ENCODE results near the gene LINGO4.

The LINGO4 gene

DNA sequence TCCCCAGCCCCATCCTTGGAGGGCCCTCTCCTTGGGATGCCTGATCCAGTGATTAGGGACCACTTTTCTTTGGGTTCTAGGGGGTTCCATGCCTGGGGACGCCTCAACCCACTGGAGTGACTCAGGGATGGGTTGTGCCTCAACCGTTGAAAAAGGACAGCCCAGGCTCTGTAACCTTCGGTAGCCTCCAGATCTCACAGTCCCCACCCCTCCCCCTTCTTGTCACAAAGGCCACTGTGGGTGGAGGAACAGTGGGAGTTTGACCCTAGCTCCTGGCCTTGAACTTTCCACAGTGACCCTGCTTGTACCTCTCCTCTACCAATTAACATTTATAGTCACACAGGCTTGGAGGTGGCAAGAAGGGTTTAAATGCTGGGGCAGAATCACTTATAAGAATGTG lies 29.0 kb upstream of the LINGO4 start:
- DNase-seq (ENCODE audit: low spot score) = no peak

DNA sequence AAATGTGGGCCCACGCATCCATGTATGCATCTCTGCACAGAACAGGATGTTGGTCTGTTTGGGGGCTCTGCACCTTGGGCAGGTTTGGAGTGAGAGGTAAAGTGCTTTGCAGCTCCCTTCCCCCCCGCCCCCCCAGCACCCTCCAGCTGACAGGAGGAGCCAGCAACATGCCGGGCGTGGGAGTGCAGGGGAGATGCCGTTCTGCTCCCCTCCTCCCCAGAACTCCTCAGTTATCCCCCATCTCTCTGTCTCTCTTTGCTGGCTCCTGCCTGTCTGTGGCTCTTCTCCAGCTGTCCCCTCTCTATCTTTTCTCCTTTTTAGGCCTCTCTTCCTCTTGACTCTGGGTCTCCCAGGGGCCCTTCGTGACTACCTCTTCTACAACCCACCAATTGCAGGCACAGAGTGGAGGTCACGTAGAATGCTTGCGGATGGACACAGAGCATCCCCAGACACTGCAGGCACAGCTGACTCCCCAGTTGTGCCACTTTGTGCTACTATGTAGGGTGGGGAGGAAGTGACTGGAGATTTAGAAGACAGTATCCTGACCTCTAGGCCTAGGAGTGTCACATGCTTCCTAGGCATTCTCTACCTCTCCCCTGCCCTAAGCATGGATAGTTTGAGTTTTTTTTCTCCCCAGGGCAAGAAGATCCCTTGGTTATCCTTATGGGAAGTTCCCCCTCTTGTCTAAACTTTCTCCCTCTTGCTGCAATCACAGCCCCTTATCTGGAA lies 28.1 kb upstream of the LINGO4 start:
- no peak for DNase-seq (ENCODE audit: low spot score)

DNA sequence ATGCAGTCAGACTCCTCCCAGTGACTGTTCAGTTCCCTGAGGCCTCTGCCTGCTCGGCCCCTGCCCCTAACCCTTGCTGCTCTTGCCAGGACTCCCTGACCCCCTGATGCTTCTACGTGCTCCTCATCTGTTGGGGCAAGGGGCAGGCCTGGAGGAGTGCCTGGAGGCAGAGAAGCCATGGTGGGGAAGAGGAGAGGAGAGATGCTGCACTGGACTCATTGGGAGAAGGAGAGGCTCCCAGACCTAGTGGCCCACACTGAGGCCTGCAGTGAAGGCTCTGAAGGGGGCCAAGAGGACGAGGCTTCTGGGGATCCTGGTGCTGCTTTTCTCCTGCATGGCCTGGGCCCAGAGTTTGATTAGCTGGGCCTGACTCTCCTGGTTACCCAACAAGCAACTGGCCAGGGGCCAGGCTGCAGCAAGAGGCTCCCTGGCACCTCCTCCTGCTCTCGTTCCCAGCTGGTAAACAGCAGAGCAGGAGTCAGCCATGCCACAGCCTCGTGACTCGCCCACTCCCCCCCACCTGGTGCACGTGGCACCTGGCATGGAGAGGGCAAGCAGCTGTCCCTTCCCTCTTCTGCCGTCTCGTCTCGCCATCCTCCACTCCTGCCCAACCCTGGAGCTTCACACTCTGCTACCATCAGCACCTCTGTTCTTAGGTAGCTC lies 27.2 kb upstream of the LINGO4 start:
- no peak for DNase-seq (ENCODE audit: low spot score)

DNA sequence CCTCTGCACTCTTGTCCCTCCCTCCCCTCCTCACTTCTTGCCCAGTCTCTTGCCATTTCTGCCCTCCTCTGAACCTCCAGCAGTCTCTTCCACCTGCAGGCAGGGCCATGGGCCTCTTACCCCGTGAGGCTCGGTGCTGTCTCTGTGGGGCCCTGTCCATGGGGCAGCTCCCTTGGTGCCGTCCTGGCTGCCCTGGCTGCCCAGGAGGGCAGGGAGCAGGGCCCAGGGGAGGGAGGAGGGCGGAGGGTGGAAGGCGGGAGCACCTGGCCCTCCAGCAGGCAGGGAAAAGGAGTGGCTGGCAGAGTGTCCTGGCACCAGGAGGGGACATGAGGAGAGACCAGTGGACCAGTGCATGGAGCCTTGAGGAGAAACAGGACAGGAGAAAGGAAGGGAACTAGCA lies 26.4 kb upstream of the LINGO4 start, which contains the start of gene RORC:
Gene RORC, minus strand, starts transcription at position 198 of the 400 bp plus-strand sequence. Its CDS starts 38 bp downstream, at position 160.
- DNase-seq (ENCODE audit: low spot score) = no peak

DNA sequence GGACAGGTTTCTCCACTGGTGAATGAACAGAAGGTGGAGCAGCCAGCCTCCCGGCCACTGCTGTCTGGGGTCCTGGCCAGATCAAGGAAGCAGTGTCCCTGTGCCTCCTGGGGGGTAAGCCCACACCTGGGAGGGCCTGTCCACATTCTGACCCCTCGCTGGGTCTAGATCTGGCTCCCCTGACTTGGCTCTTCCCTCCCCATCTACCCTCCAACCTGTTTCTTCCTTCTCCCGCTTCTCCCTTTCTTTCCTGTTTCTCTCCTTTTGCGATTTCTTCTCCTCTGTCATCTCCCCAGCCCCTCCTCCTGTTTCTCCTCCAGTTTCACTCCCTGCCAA lies 26.0 kb upstream of the LINGO4 start:
- no peak for DNase-seq (ENCODE audit: low spot score)

DNA sequence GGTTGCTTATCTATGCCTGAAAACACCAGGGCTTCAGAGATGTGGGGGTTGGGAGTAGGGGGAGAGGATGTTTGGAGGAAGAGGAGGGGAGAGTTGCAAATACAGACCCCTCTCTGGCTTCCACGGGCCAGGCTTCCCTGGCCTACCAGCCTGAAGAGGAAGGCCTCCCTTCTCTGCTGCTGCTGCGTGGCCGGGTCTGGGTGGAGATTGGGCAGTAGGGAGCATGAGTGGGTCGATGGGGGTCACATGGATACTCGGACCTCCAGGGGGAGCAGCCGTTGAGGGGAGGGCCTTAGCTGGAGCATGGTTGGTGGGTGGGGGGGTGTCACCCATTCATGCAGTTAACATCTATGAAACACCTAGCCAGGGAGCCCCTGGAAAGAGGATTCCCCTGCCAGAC lies 24.8 kb upstream of the LINGO4 start:
- DNase-seq (ENCODE audit: low spot score) = no peak

DNA sequence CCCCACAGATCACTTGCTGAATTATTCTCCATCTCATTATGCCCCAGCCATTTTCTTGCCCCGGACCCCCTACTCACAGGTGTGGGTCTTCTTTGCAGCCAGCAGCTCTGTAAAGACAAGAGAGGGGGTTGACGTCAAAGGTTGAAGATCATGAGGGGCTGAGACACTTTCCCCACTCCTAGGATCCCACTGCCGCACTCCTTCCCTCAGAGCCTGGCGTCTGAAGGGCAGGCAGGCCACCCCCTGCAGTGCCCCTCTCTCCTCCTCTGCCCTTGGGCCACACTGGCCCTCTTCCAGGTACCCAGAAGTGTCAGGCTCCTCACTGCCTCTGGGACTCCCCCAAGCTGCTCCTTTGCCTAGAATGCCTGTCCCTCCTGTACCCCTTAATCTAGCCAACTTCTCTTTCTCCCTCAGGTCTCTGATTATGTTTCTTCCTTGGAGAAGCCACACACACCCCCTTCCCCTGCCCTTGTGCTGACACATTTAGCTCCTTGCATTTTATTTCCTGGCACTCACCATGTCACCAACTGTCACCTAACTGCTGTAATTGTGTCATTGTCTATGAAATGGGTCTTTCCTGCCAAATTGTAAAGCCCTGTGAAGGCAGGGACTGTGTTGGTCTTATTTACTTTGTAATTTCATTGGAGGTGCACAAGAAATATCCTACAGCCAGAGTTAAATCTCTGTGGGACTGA lies 24.3 kb upstream of the LINGO4 start:
- DNase-seq (ENCODE audit: low spot score) = no peak

DNA sequence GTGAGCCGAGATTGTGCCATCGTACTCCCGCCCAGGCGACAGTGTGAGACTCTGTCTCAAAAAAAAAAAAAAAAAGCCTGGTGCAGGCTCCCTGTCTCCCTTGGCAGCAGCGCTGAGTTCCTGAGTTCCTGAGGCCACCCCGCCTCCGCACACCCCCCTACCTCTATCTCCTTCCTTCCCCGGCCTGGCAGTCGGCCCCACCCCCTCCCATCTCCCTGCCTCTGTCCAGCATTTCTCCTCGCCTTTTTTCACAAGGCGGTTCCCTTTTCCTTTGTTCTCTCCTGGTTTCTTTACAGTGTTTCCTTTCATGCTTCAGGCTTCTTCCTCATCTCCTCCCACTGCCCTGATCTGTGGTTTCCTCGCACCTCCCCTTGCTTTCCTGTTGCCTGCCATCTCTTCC lies 23.7 kb upstream of the LINGO4 start:
- no peak for DNase-seq (ENCODE audit: low spot score)

DNA sequence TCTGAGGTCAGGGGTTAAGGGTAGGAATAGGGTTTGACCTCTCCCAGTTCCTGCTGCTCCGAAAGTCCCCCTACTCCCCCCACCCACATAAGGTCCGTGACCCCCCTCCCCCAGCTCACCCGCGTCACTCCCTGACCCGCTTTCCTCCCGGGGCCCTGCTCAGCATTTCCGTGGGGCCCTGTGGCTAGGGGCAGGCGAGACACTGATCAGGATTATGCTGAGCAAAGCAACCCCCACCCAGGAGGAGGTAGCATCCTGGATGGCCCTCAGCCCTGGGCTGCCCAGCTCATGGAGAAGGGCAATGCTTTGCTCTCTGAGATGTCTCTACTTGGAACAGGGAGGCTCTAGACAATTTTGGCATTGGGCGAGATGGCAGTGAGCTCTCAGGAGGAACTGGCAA lies 22.6 kb upstream of the LINGO4 start:
- DNase-seq (ENCODE audit: low spot score) = no peak

DNA sequence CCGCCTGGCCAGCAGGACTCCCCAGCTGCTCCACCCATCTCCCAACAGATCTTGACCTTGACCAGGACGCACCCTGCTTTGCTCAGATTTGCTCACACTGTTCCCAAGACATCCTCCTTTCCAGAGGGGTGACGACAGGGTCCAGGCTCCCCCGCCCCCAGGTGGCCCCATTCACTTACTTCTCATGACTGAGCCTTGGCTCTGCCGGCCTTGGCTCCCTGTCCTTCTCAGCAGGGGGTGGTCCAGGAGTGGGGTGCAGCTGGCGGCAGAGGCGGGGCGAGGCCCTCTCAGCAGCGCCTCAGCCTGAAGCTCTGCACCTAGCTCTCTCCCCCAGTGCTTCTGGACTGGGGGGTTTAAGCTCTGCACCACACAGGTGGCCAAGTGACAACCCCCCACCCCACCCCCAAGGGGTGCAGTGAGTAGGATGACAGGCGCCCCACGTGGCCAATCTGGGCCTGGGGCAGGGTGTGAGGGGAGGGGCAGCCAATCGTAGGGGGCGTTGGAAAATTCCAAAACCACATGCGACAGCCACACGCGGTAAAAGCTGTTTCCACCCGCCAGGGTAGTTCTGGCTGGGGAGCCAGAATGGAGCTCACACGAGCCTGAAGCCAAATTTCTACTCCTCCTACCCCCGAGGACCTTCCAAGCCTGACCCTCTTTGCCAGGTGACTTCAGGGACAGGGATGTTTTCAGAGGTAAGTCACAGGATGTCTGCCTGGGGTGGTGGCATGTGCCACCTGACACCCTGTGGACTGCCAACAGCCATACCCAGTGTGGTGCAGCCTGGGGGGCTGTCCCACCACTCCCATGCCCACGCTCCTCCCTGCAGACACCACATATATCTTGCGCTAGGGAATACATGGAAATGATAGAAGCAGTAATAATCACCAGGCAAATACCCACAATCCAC lies 20.8 kb upstream of the LINGO4 start:
- no peak for DNase-seq (ENCODE audit: low spot score)

DNA sequence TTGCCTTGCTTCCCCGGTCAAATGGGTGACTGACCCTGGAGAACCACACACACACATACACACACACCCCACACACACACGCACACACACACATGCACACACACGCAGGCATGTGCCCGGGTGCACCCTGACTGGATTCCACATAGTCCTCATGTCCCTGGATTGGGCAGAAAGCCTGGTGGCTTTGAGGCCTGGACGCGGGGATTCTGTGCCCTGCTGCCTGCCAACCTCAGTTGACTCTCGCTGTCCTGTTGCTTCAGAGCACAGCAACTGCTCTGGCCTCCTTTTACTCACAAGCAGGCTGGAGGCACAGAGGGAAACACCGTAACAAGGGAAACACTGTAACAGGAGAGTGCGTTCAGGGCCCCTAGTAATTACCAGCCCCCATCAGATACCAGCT lies 20.0 kb upstream of the LINGO4 start:
- no peak for DNase-seq (ENCODE audit: low spot score)

DNA sequence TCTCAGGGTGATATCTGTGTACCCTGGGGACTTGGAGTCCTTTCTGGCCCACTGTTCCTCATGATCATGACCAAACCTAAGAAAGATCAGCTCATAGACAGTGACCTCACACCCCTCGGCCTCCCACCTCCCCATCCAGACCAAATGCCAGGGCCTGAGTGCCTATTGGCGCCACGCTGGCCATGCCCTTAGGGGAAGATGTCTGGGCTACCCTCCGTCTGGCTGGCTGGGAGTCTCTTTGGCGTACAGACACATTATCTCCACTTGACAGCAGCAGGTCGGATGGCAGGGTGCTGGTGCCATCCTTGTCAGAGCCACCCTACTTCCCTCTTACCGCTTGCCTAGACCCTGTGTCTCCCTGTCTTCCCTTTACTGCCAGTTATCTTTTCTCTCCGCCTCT lies 18.0 kb upstream of the LINGO4 start:
- DNase-seq (ENCODE audit: low spot score) = no peak

DNA sequence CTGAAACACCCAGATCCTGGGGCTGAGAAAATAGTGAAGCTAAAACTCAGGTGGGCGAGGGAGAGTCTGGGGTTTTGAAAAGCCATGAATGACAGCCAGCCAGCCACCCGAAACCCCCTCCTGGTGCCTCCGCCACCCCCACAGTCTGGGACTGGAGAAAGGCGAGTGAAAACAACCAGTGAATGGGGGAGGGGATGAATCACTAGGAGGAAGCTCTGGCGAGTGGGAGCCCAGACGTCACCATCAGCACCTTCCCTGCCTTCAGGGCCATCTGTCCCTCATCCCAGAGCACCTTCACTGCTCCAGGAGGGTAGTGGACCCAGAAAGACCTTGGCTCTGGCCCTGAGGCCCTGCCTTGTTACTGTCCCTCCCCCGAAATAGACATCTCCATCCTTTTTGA lies 17.2 kb upstream of the LINGO4 start:
- no peak for DNase-seq (ENCODE audit: low spot score)

DNA sequence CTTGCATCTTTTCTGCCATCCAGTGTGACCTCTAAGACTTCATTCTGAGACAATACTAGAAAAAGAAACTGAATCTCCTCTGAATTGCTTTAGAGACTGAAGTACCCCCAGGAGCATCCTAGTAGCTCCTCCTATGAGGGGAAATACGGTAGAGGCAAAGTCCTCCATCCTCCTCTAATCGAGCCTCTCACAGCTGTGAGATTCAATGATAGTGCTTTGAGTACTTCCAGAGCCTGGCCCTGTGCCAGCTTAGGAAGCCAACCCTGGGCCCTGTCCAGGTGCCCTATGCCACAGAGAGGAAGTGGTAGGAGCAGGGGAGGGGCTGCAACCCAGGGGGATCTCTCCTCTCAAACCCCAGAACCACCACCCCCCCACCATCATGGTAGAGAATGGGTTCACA lies 15.7 kb upstream of the LINGO4 start:
- no peak for DNase-seq (ENCODE audit: low spot score)

DNA sequence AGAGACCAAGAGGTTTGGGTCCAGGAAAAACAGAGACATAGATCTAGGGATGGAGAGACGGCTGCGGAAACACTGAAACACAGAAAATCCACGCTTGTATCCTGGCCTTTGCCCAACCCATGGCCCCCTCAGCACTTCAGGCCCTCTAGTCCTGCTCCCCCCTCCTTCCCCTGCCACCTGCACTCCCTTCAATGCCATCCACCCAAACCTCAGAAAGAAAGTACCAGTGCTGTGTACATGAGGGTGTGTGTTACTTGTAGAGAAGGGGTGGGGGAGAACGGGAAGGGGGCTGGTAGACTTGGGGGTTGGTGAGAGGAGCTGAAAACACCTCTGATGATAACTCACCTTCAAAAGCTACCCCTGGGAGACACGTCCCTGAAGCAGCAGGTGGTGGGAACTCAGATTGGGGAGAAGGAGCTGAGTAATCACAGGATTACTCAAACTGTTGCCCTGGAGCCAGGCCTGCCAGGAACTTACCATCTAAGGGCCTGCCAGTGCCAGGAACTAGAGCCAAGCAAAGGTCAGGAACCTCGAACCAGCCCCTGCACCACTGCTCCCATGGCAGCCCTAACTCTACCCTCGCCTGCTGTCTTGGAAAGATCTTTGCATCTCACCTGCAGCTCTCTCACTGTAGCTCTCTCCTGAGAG lies 14.9 kb upstream of the LINGO4 start:
- no peak for DNase-seq (ENCODE audit: low spot score)

DNA sequence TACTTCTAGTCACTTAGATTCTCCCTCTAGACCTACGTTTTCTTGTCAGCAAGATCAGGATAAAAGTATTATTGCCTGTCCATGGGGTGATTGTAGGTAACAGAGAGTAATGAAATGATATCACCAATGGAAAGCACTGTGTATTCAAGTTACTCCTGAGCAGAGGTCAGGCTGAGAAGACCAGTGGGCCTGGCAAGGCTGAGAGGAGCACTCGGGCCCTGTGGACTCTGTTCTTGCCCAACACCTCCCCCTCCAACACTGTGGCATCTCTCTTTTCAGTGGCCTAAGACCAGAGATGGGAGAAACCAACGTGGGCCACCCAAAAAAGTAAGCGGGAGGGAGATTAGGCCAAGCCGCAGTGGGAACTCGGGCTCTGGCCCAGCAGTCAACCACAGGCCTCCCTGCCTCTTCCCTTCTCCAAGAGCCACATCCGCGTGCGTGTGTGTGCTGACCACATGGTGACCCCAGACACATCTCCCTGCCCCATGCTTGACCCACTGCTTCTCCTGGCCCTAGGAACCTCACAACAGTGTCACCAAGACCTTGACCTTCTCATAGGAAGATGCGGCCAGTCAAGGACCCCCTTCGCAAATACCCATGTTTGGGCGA lies 14.1 kb upstream of the LINGO4 start:
- DNase-seq (ENCODE audit: low spot score) = no peak

DNA sequence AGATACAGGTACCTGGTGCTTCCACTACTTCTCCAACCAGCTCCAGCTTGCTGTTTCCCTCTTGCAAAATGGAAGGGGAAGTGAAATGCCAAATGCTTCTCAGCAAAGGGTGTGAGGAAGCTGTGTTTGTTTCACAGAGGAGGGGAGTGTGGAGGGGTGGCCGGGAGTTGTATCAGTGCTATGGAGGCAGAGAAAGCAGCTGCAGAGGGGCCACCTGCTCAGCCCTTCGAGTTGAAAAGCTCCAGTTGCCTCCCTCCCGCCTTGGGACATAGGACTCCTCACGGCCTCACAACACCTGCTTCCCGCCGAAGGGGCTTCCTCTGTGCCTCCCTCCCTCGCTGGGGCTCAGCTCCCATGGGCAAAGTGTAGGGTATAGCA lies 12.1 kb upstream of the LINGO4 start:
- no peak for DNase-seq (ENCODE audit: low spot score)

DNA sequence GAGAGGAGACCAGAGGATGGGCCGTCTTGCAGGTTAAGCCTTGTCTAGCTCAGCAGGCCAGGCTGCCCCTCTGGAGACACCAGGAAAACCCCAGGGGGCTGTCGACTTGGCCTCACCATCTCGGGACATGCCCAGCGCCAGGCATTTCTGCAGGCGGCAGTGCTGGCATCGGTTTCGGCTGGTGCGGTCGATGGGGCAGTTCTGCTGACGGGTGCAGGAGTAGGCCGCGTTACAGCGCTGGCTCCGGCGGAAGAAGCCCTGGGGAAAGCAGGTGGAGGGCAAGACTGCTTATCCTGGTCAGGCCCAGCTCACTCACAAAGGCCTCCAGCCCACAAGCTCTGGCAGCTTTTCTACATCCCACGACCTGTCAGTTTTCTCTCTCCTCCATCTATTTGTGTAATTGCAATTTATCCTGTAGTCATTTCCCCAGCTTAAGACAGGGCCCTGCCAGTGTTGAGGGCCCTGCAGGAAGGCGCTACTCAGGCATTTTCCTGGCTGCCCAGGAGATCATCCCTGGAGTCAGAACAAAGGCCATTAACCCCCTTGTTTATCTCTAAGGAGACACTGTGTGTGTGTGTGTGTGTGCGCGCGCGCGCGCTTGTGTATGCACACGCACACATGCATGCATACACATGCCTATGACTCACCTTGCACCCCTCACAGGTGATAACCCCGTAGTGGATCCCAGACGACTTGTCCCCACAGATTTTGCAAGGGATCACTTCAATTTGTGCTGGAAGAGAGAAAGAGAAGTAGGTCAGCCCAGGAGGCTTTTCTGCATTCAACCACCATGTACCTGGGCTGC lies 11.5 kb upstream of the LINGO4 start:
- no peak for DNase-seq (ENCODE audit: low spot score)

DNA sequence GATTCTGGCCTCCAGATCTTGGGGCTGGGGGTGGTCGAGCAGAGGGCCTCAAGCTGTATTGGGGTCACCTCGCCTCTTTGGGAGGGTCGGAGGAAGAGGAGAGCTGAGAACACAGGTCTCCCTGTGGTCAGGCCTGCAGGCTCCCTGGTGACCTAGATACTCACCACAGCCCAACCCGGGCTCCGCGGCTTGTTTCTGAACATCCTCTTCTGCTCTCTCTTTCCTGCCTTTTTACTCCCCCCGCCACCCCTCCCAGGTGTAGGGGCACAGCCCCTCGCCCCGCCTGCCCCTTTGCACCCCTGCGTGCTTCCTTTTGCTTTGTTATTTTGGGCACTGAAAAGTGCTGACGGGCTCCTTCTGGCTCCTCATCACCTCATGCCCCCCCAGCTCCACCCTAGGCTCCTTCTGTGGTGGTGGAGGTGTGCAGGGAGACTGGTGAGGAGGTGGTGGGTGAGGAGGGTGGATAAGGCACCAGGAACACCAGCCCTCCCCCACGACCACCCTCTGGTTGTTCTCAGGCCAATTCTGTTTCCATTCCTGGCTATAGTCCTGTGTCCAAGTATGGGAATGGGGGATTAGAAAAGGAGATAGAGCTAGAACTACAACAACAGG lies 10.6 kb upstream of the LINGO4 start:
- no peak for DNase-seq (ENCODE audit: low spot score)

DNA sequence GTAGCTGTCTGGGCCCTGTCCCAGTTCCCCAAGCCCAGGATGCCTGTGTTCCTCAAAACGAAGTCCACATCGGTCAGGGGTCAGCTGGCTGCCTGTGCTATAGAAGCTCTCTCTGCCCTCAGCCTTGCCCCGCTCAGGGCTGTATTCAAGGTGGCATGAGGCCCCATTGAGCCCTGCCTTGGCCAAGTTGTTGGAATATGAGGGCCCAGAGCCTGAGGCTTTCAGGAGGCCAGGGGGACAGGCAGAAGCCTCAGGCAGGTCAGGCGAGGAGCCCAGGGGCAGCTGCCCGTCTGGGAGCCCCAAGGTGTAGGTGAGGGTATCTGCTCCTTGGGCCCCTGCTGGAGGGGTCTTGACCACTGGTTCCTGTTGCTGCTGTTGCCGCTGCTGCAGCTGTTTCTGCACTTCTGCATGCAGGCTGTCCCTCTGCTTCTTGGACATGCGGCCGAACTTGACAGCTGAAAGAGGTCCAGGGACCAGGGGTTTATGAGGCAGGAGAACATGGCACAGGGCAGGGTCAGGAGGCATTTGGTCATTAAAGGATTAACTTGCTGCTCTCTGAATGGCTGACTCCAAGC lies 9.8 kb upstream of the LINGO4 start:
- DNase-seq (ENCODE audit: low spot score) = no peak

Measured in left forelimb (tissue), 1 donor.